OCI-LY1 (cell line): ENCODE data around the gene KHDRBS1.

Experiments
- H2AFZ ChIP-seq: fragments of 200-600 bp; sonication (generic), shearing (Covaris generic); 2 replicates; pipeline ENCODE4 v1.6.0; 2014; ENCODE audit warnings: antibody characterized with exemption, mild to moderate bottlenecking, low read length
- H3F3A ChIP-seq: fragments of 200-600 bp; sonication (generic), shearing (Covaris generic); 2 replicates; pipeline ENCODE4 v1.6.0; 2014; ENCODE audit warnings: mild to moderate bottlenecking, antibody characterized with exemption, low read length, moderate library complexity; ENCODE audit not compliant: insufficient read depth
- H3K27ac ChIP-seq: fragments of 200-600 bp; sonication (generic); 2 replicates; pipeline ENCODE4 v1.5.1; 2014; ENCODE audit warnings: low read length, mixed run types, mild to moderate bottlenecking, low read depth; ENCODE audit not compliant: poor library complexity, severe bottlenecking
- H3K27me3 ChIP-seq: fragments of 200-600 bp; sonication (generic); 2 replicates; pipeline ENCODE4 v1.6.0; 2014; ENCODE audit warnings: antibody characterized with exemption, mild to moderate bottlenecking, low read length, moderate library complexity; ENCODE audit not compliant: insufficient read depth
- H3K36me3 ChIP-seq: fragments of 200-600 bp; sonication (generic); 2 replicates; pipeline ENCODE4 v1.6.1; 2014; ENCODE audit warnings: mild to moderate bottlenecking, antibody characterized with exemption, low read length, moderate library complexity, mixed read lengths; ENCODE audit not compliant: insufficient read depth
- H3K4me1 ChIP-seq: fragments of 200-600 bp; sonication (generic); 2 replicates; pipeline ENCODE4 v1.5.1; 2014; ENCODE audit warnings: mild to moderate bottlenecking, low read length, moderate library complexity; ENCODE audit not compliant: insufficient read depth, severe bottlenecking
- H3K4me2 ChIP-seq: fragments of 200-600 bp; sonication (generic), shearing (Covaris generic); 2 replicates; pipeline ENCODE4 v1.6.1; 2014; ENCODE audit warnings: low read length
- H3K4me3 ChIP-seq: fragments of 200-600 bp; sonication (generic); 2 replicates; pipeline ENCODE4 v1.5.1; 2014; ENCODE audit warnings: low read length, low read depth, mild to moderate bottlenecking, mixed read lengths; ENCODE audit not compliant: poor library complexity, severe bottlenecking
- H3K79me2 ChIP-seq: fragments of 200-600 bp; shearing (Covaris generic); 2 replicates; pipeline ENCODE4 v1.6.1; 2016; ENCODE audit warnings: mixed run types, low read length, mixed read lengths; ENCODE audit not compliant: insufficient read depth
- H3K9ac ChIP-seq: fragments of 200-600 bp; sonication (generic), shearing (Covaris generic); 2 replicates; pipeline ENCODE4 v1.6.1; 2014; ENCODE audit warnings: mild to moderate bottlenecking, low read length, mixed read lengths
- H3K9me2 ChIP-seq: fragments of 200-600 bp; sonication (generic), shearing (Covaris generic); 2 replicates; pipeline ENCODE4 v1.6.1; 2014; ENCODE audit warnings: low read depth, mild to moderate bottlenecking, low read length, mixed read lengths
- H3K9me3 ChIP-seq: fragments of 200-600 bp; shearing (Covaris generic); 2 replicates; pipeline ENCODE4 v1.6.1; 2014; ENCODE audit warnings: low read length, mixed read lengths
- H4K20me1 ChIP-seq: fragments of 200-600 bp; sonication (generic), shearing (Covaris generic); 2 replicates; pipeline ENCODE4 v1.6.0; 2016; ENCODE audit warnings: mild to moderate bottlenecking, low read length; ENCODE audit not compliant: insufficient read depth
- CTCF ChIP-seq: fragments of 200-600 bp; sonication (generic), shearing (Covaris generic); IDR thresholded peaks from 2 replicates; pipeline ENCODE4 v1.5.1; 2017; ENCODE audit warnings: mild to moderate bottlenecking, antibody characterized with exemption, low read length, moderate library complexity, mixed read lengths
- EZH2 ChIP-seq: fragments of 200-600 bp; sonication (generic), shearing (Covaris generic); IDR thresholded peaks from 2 replicates; pipeline ENCODE4 v1.8.0; 2017; ENCODE audit warnings: borderline replicate concordance, mixed run types, mild to moderate bottlenecking, antibody characterized with exemption, low read length, moderate library complexity, mixed read lengths

KHDRBS1 gene

GRCh38 chr1:32028746-32029145, 15.1 kb downstream of the KHDRBS1 start:
- Histone ChIP-seq H3K4me3 (no peak overlapping the region), H3K9me2 (no peaks in the 10 kb centered on the region), H3K4me1 (no peaks in the 10 kb centered on the region), H3F3A (no peaks in the 10 kb centered on the region), H3K4me2 (no peak overlapping the region), H4K20me1 (no peaks in the 10 kb centered on the region), H3K9me3 (no peaks in the 10 kb centered on the region), H3K27me3 (no peaks in the 10 kb centered on the region), H3K36me3 (peaks cover 64% of the 10 kb centered on the region), H2AFZ (no peak overlapping the region), H3K79me2 (peaks cover 74% of the 10 kb centered on the region), H3K9ac (no peak overlapping the region), H3K27ac (no peak overlapping the region)
- TF ChIP-seq CTCF (no peak), EZH2 (no peak)

GRCh38 chr1:32031578-32032274, 18.1 kb downstream of the KHDRBS1 start:
- H3K27ac ChIP-seq = no peak overlapping the region
- no peaks in the 10 kb centered on the region for H4K20me1 ChIP-seq
- peaks cover 76% of the 10 kb centered on the region for H3K36me3 ChIP-seq

GRCh38 chr1:32032275-32032615, 18.6 kb downstream of the KHDRBS1 start:
- TF ChIP-seq EZH2 (no peak), CTCF (no peak)
- Histone ChIP-seq H3K27ac (no peak overlapping the region), H4K20me1 (no peaks in the 10 kb centered on the region)

More at GRCh38 chr1:32031578-32032274, 18.1 kb downstream of the KHDRBS1 start:
- Histone ChIP-seq H3K27me3 (no peaks in the 10 kb centered on the region), H3K9me2 (no peaks in the 10 kb centered on the region), H3K79me2 (peaks cover 58% of the 10 kb centered on the region), H3K4me1 (no peaks in the 10 kb centered on the region), H2AFZ (no peak overlapping the region), H3K9me3 (no peaks in the 10 kb centered on the region), H3K4me3 (no peak overlapping the region), H3K4me2 (no peak overlapping the region), H3K9ac (no peak overlapping the region), H3F3A (no peaks in the 10 kb centered on the region)
- TF ChIP-seq EZH2 = no peak
- TF ChIP-seq CTCF = no peak

More at GRCh38 chr1:32032275-32032615, 18.6 kb downstream of the KHDRBS1 start:
- no peak overlapping the region for H3K9ac ChIP-seq
- no peaks in the 10 kb centered on the region for H3K9me2 ChIP-seq
- no peak overlapping the region for H2AFZ ChIP-seq
- H3F3A ChIP-seq = no peaks in the 10 kb centered on the region
- no peak overlapping the region for H3K4me2 ChIP-seq
- no peaks in the 10 kb centered on the region for H3K27me3 ChIP-seq
- H3K36me3 ChIP-seq = peaks cover 82% of the 10 kb centered on the region
- peaks cover 54% of the 10 kb centered on the region for H3K79me2 ChIP-seq
- no peaks in the 10 kb centered on the region for H3K9me3 ChIP-seq
- H3K4me3 ChIP-seq = no peak overlapping the region
- no peaks in the 10 kb centered on the region for H3K4me1 ChIP-seq
